OCI-LY1 (cell line): ENCODE data around the gene SLCO4A1.

Experiments used
- H2AFZ ChIP-seq: fragments of 200-600 bp; sonication (generic), shearing (Covaris generic); 2 replicates; pipeline ENCODE4 v1.6.0; 2014; ENCODE audit warnings: antibody characterized with exemption, mild to moderate bottlenecking, low read length
- H3F3A ChIP-seq: fragments of 200-600 bp; sonication (generic), shearing (Covaris generic); 2 replicates; pipeline ENCODE4 v1.6.0; 2014; ENCODE audit warnings: mild to moderate bottlenecking, antibody characterized with exemption, low read length, moderate library complexity; ENCODE audit not compliant: insufficient read depth
- H3K27ac ChIP-seq: fragments of 200-600 bp; sonication (generic); 2 replicates; pipeline ENCODE4 v1.5.1; 2014; ENCODE audit warnings: low read length, mixed run types, mild to moderate bottlenecking, low read depth; ENCODE audit not compliant: poor library complexity, severe bottlenecking
- H3K27me3 ChIP-seq: fragments of 200-600 bp; sonication (generic); 2 replicates; pipeline ENCODE4 v1.6.0; 2014; ENCODE audit warnings: antibody characterized with exemption, mild to moderate bottlenecking, low read length, moderate library complexity; ENCODE audit not compliant: insufficient read depth
- H3K36me3 ChIP-seq: fragments of 200-600 bp; sonication (generic); 2 replicates; pipeline ENCODE4 v1.6.1; 2014; ENCODE audit warnings: mild to moderate bottlenecking, antibody characterized with exemption, low read length, moderate library complexity, mixed read lengths; ENCODE audit not compliant: insufficient read depth
- H3K4me1 ChIP-seq: fragments of 200-600 bp; sonication (generic); 2 replicates; pipeline ENCODE4 v1.5.1; 2014; ENCODE audit warnings: mild to moderate bottlenecking, low read length, moderate library complexity; ENCODE audit not compliant: insufficient read depth, severe bottlenecking
- H3K4me2 ChIP-seq: fragments of 200-600 bp; sonication (generic), shearing (Covaris generic); 2 replicates; pipeline ENCODE4 v1.6.1; 2014; ENCODE audit warnings: low read length
- H3K4me3 ChIP-seq: fragments of 200-600 bp; sonication (generic); 2 replicates; pipeline ENCODE4 v1.5.1; 2014; ENCODE audit warnings: low read length, low read depth, mild to moderate bottlenecking, mixed read lengths; ENCODE audit not compliant: poor library complexity, severe bottlenecking
- H3K79me2 ChIP-seq: fragments of 200-600 bp; shearing (Covaris generic); 2 replicates; pipeline ENCODE4 v1.6.1; 2016; ENCODE audit warnings: mixed run types, low read length, mixed read lengths; ENCODE audit not compliant: insufficient read depth
- H3K9ac ChIP-seq: fragments of 200-600 bp; sonication (generic), shearing (Covaris generic); 2 replicates; pipeline ENCODE4 v1.6.1; 2014; ENCODE audit warnings: mild to moderate bottlenecking, low read length, mixed read lengths
- H3K9me2 ChIP-seq: fragments of 200-600 bp; sonication (generic), shearing (Covaris generic); 2 replicates; pipeline ENCODE4 v1.6.1; 2014; ENCODE audit warnings: low read depth, mild to moderate bottlenecking, low read length, mixed read lengths
- H3K9me3 ChIP-seq: fragments of 200-600 bp; shearing (Covaris generic); 2 replicates; pipeline ENCODE4 v1.6.1; 2014; ENCODE audit warnings: low read length, mixed read lengths
- H4K20me1 ChIP-seq: fragments of 200-600 bp; sonication (generic), shearing (Covaris generic); 2 replicates; pipeline ENCODE4 v1.6.0; 2016; ENCODE audit warnings: mild to moderate bottlenecking, low read length; ENCODE audit not compliant: insufficient read depth
- CTCF ChIP-seq: fragments of 200-600 bp; sonication (generic), shearing (Covaris generic); IDR thresholded peaks from 2 replicates; pipeline ENCODE4 v1.5.1; 2017; ENCODE audit warnings: mild to moderate bottlenecking, antibody characterized with exemption, low read length, moderate library complexity, mixed read lengths
- EZH2 ChIP-seq: fragments of 200-600 bp; sonication (generic), shearing (Covaris generic); IDR thresholded peaks from 2 replicates; pipeline ENCODE4 v1.8.0; 2017; ENCODE audit warnings: borderline replicate concordance, mixed run types, mild to moderate bottlenecking, antibody characterized with exemption, low read length, moderate library complexity, mixed read lengths

SLCO4A1 gene

GRCh38 chr20:62635232-62635631 is 7.1 kb upstream of the SLCO4A1 start:
- Histone ChIP-seq H3K4me3 (no peak overlapping the region), H3K27me3 (peaks cover 4% of the 10 kb centered on the region; the same call in 1 of the 2 replicates)

GRCh38 chr20:62635852-62636251 is 6.5 kb upstream of the SLCO4A1 start:
- Histone ChIP-seq H4K20me1 (no peaks in the 10 kb centered on the region), H3K4me1 (no peaks in the 10 kb centered on the region), H3K27ac (no peak overlapping the region), H3F3A (no peaks in the 10 kb centered on the region), H3K36me3 (no peaks in the 10 kb centered on the region), H3K9me3 (no peaks in the 10 kb centered on the region), H3K4me3 (no peak overlapping the region), H3K79me2 (no peaks in the 10 kb centered on the region), H3K27me3 (peaks cover 4% of the 10 kb centered on the region; the same call in 1 of the 2 replicates), H3K4me2 (no peak overlapping the region), H3K9ac (no peak overlapping the region), H3K9me2 (no peaks in the 10 kb centered on the region), H2AFZ (no peak overlapping the region)
- TF ChIP-seq EZH2 (no peak), CTCF (no peak)

More at GRCh38 chr20:62635232-62635631, 7.1 kb upstream of the SLCO4A1 start:
- TF ChIP-seq CTCF, result no peak
- no peak for TF ChIP-seq EZH2
- H2AFZ ChIP-seq, result no peak overlapping the region
- H3K27ac ChIP-seq, result no peak overlapping the region
- H3K79me2 ChIP-seq, result no peaks in the 10 kb centered on the region
- no peak overlapping the region for H3K9ac ChIP-seq
- no peak overlapping the region for H3K4me2 ChIP-seq
- no peaks in the 10 kb centered on the region for H3K9me3 ChIP-seq
- H4K20me1 ChIP-seq, result no peaks in the 10 kb centered on the region
- H3F3A ChIP-seq, result no peaks in the 10 kb centered on the region
- H3K36me3 ChIP-seq, result no peaks in the 10 kb centered on the region
- no peaks in the 10 kb centered on the region for H3K9me2 ChIP-seq
- no peaks in the 10 kb centered on the region for H3K4me1 ChIP-seq

GRCh38 chr20:62636446-62636845 is 5.9 kb upstream of the SLCO4A1 start:
- no peaks in the 10 kb centered on the region for H3K36me3 ChIP-seq
- no peak overlapping the region for H3K27ac ChIP-seq
- no peaks in the 10 kb centered on the region for H3K9me2 ChIP-seq
- TF ChIP-seq CTCF (no peak), EZH2 (no peak)
- no peak overlapping the region for H3K9ac ChIP-seq
- H3K79me2 ChIP-seq, result no peaks in the 10 kb centered on the region
- no peak overlapping the region for H2AFZ ChIP-seq
- no peaks in the 10 kb centered on the region for H3K9me3 ChIP-seq
- no peaks in the 10 kb centered on the region for H4K20me1 ChIP-seq
- H3K4me1 ChIP-seq, result no peaks in the 10 kb centered on the region
- H3F3A ChIP-seq, result no peaks in the 10 kb centered on the region
- peaks cover 4% of the 10 kb centered on the region; the same call in 1 of the 2 replicates for H3K27me3 ChIP-seq
- H3K4me3 ChIP-seq, result no peak overlapping the region
- H3K4me2 ChIP-seq, result no peak overlapping the region
